HepG2 (cell line): ENCODE data around the gene CD1B. TPM values are rescaled to one million over a fixed set of nuclear protein-coding genes. Genes with fewer than 3 reads are reported as not detected.

ENCODE experiments used
- ATAC-seq: fragments of 200-7000 bp; cut with Tn5 transposase; 3 replicates; pipeline ENCODE4 v1.9.1; 2020; ENCODE audit warnings: mild to moderate bottlenecking, moderate library complexity
- BruUV-seq: library from RNA; stranded (reverse); fragments of 400-500 nt; replicated peaks from 2 replicates; lab custom pipeline; 2021; lab: Mats Ljungman, UMichigan
- CTCF ChIA-PET: fragments of 300-600 bp; formaldehyde crosslinking; extraction: SDS; loops from one replicate; lab custom pipeline; 2021; ENCODE audit warnings: low total read pairs, inconsistent platforms, low intra/inter-chr PET ratio; lab: Yijun Ruan, JAX
- POLR2A ChIA-PET: fragments of 350-600 bp; sonication (Branson Sonifier 250); formaldehyde crosslinking; loops from one replicate; lab custom pipeline; 2020; ENCODE audit warnings: antibody characterized with exemption, inconsistent platforms; lab: Yijun Ruan, JAX
- DNase-seq: peaks from one replicate; pipeline ENCODE4 v3.0.0-alpha.2; 2015; ENCODE audit warnings: low spot score
- FAIRE-seq: peaks from 3 replicates; lab custom pipeline; 2011; peaks lifted over from hg19 to GRCh38; lab: Jason Lieb, UNC
- H2AFZ ChIP-seq: one replicate; pipeline ENCODE4 v1.6.1; 2011; ENCODE audit warnings: low read length, inconsistent platforms
- H3K27ac ChIP-seq: fragments of 300-600 bp; 3 replicates; pipeline ENCODE4 v1.8.0; 2011; ENCODE audit warnings: mixed run types, mild to moderate bottlenecking, mixed read lengths, low read length, inconsistent platforms; ENCODE audit not compliant: insufficient read depth; ENCODE audit errors: extremely low read length
- H3K27me3 ChIP-seq, 2 experiments: fragments of 200-600 bp in 1 of 2; 2 replicates in 1 of 2; 3 replicates in 1 of 2; pipeline versions ENCODE4 v1.6.0 to v1.8.0; 2011; ENCODE audit warnings: low read length in 2 of 2, mild to moderate bottlenecking in 2 of 2, moderate library complexity in 2 of 2, inconsistent platforms in 1 of 2; ENCODE audit not compliant: insufficient read depth in 2 of 2, control insufficient read depth in 1 of 2
- H3K36me3 ChIP-seq, 2 experiments: fragments of 200-600 bp in 1 of 2; replicated peaks in 1 of 2; 2 replicates in 1 of 2; 3 replicates in 1 of 2; pipeline versions ENCODE4 v1.5.1 to v1.8.0; 2011; ENCODE audit warnings: low read length in 2 of 2, inconsistent platforms in 1 of 2; ENCODE audit not compliant: insufficient read depth in 2 of 2, control insufficient read depth in 1 of 2
- H3K4me1 ChIP-seq: 2 replicates; pipeline ENCODE4 v1.5.1; 2012; ENCODE audit warnings: low read length, inconsistent platforms; ENCODE audit not compliant: insufficient read depth
- H3K4me2 ChIP-seq: 2 replicates; pipeline ENCODE4 v1.6.0; 2011; ENCODE audit warnings: low read depth, low read length, inconsistent platforms
- H3K4me3 ChIP-seq, 3 experiments: fragments of 200-600 bp in 1 of 3; sonication (generic), shearing (Covaris generic) in 1 of 3; replicated peaks in 1 of 3; 2 replicates each; pipeline ENCODE4 v1.5.1; 2011 to 2016; ENCODE audit warnings: low read length in 3 of 3, inconsistent platforms in 2 of 3, low read depth in 2 of 3, mild to moderate bottlenecking in 2 of 3, control low read depth in 1 of 3, mixed read lengths in 1 of 3; ENCODE audit not compliant: insufficient read depth in 1 of 3
- H3K79me2 ChIP-seq: one replicate; pipeline ENCODE4 v1.6.1; 2011; ENCODE audit warnings: low read length, inconsistent platforms; ENCODE audit not compliant: insufficient read depth
- H3K9ac ChIP-seq: 2 replicates; pipeline ENCODE4 v1.6.0; 2011; ENCODE audit warnings: mild to moderate bottlenecking, low read depth, low read length, inconsistent platforms; ENCODE audit not compliant: insufficient read depth
- H3K9me3 ChIP-seq: 2 replicates; pipeline ENCODE4 v1.5.1; 2012; ENCODE audit warnings: mild to moderate bottlenecking, low read length
- H4K20me1 ChIP-seq: 2 replicates; pipeline ENCODE4 v1.6.0; 2011; ENCODE audit warnings: inconsistent platforms, mild to moderate bottlenecking, low read length, moderate library complexity; ENCODE audit not compliant: insufficient read depth
- ARNT ChIP-seq: fragments of 450-650 bp; IDR thresholded peaks from 2 replicates; pipeline ENCODE4 v1.6.1; 2017
- BORCS8-MEF2B ChIP-seq: sonication (generic); formaldehyde crosslinking; IDR thresholded peaks from 2 replicates; pipeline ENCODE4 v1.8.0; 2022; ENCODE audit warnings: mild to moderate bottlenecking, missing genetic modification reagents
- DZIP1 ChIP-seq: sonication (generic); formaldehyde crosslinking; IDR thresholded peaks from 2 replicates; pipeline ENCODE4 v1.5.0; 2020; ENCODE audit warnings: mild to moderate bottlenecking, missing genetic modification reagents
- HDAC2 ChIP-seq: sonication (generic); formaldehyde crosslinking; IDR thresholded peaks from 2 replicates; pipeline ENCODE4 v1.4.0; 2020; ENCODE audit warnings: missing genetic modification reagents
- HIVEP1 ChIP-seq: sonication (generic); formaldehyde crosslinking; IDR thresholded peaks from 2 replicates; pipeline ENCODE4 v1.4.0; 2020; ENCODE audit warnings: mild to moderate bottlenecking, missing genetic modification reagents
- ISL2 ChIP-seq: sonication (generic); formaldehyde crosslinking; IDR thresholded peaks from 2 replicates; pipeline ENCODE4 v1.5.0; 2020; ENCODE audit warnings: missing genetic modification reagents
- KLF9 ChIP-seq: IDR thresholded peaks from 2 replicates; pipeline ENCODE4 v1.6.1; 2016; ENCODE audit warnings: low read depth
- KMT2A ChIP-seq: sonication (generic); formaldehyde crosslinking; IDR thresholded peaks from 2 replicates; pipeline ENCODE4 v1.4.0; 2020; ENCODE audit warnings: missing genetic modification reagents
- NCOA5 ChIP-seq: sonication (generic); formaldehyde crosslinking; IDR thresholded peaks from 2 replicates; pipeline ENCODE4 v1.4.0; 2020; ENCODE audit warnings: missing genetic modification reagents
- THYN1 ChIP-seq: sonication (generic); formaldehyde crosslinking; IDR thresholded peaks from 2 replicates; pipeline ENCODE4 v1.8.1; 2023; ENCODE audit warnings: low read depth, mild to moderate bottlenecking, moderate library complexity, missing genetic modification reagents, borderline replicate concordance
- ZFP1 ChIP-seq: IDR thresholded peaks from 2 replicates; pipeline ENCODE4 v1.6.1; 2016
- ZNF17 ChIP-seq: sonication (generic); formaldehyde crosslinking; IDR thresholded peaks from 2 replicates; pipeline ENCODE4 v1.5.0; 2020; ENCODE audit warnings: mild to moderate bottlenecking, missing genetic modification reagents
- ZNF615 ChIP-seq: sonication (generic); formaldehyde crosslinking; IDR thresholded peaks from 2 replicates; pipeline ENCODE4 v1.5.0; 2020; ENCODE audit warnings: mild to moderate bottlenecking, missing genetic modification reagents, borderline replicate concordance
- ZNF629 ChIP-seq: sonication (generic); formaldehyde crosslinking; conservative IDR thresholded peaks from 2 replicates; pipeline ENCODE4 v1.5.0; 2020; ENCODE audit warnings: missing genetic modification reagents
- ZNF841 ChIP-seq: sonication (generic); formaldehyde crosslinking; IDR thresholded peaks from 2 replicates; pipeline ENCODE4 v1.8.1; 2023; ENCODE audit warnings: missing genetic modification reagents, borderline replicate concordance
- WGBS: methylation state at CpG from one replicate; pipeline ENCODE4 v1.1.6; 2017; ENCODE audit warnings: low lambda C conversion rate; 5-methylcytosine and 5-hydroxymethylcytosine counted together
- in situ Hi-C: cut with HindIII; loops from 2 replicates; pipeline ENCODE4 v1.10.0; 2017; ENCODE audit warnings: low pct_unique_long_range_greater_than_20kb; ENCODE audit not compliant: extremely low pct_ligation_motif_present
- intact Hi-C: fragments of 100-400 bp; cut with micrococcal nuclease; formaldehyde crosslinking; loops from one replicate; pipeline ENCODE4 v1.10.0; 2022; ENCODE audit not compliant: unreplicated experiment
- polyA plus RNA-seq, 8 experiments: library from polyadenylated mRNA; depleted of rRNA in 3 of 8; stranded (reverse) in 7 of 8; unstranded in 1 of 8; fragments of >200 nt; fragmentation: Illumina TruSeq in 4 of 8; extraction: Trizol in 4 of 8; gene quantifications; 2 replicates each; pipeline versions ENCODE4 v1.2.1 to v1.2.3, GENCODE V29; 2011 to 2016; ENCODE audit warnings: low read depth in 4 of 8, missing spikeins in 1 of 8, mixed read lengths in 1 of 8; ENCODE audit not compliant: insufficient read depth in 1 of 8
- total RNA-seq, 5 experiments: library from RNA; depleted of rRNA; stranded (reverse); fragments of >200 nt; fragmentation: Illumina TruSeq; extraction: Trizol; gene quantifications; 2 replicates each; pipeline ENCODE4 v1.2.3, GENCODE V29; 2016; ENCODE audit warnings: low read depth in 1 of 5
- TF ChIP-seq, protein P1 (sequence below): conservative IDR thresholded peaks from 2 replicates; pipeline ENCODE4 v1.6.1; 2018; ENCODE audit warnings: missing genetic modification reagents
- TF ChIP-seq, protein P2 (sequence below): sonication (generic); formaldehyde crosslinking; IDR thresholded peaks from 2 replicates; pipeline ENCODE4 v1.5.0; 2020; ENCODE audit warnings: mild to moderate bottlenecking, low read depth, missing genetic modification reagents, borderline replicate concordance

CD1B gene
- total and polyA plus RNA-seq, 2 of the 13 experiments (the other 11 are each of a cell fraction or from before 2014, with no cell fraction given), result not detected

DNA sequence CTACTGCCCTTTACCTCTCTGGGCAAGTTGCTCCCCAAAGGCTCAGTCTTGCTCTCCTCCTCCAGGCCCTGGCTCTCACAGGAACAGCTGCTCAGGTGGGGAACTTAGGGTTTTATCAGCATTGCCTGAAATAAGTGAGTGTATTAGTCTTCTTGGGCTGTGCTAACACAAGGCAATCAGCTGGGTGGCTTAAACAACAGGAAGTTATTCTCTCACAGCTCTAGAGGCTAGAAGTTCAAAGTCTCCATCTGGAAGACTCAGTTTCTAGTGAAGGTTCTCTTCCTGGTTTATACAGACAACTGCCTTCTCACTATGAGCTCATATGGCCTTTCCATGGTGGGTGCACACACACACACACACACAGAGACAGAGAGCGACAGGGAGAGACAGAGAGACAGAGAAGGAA, 44.4 kb downstream of the CD1B start:
- no peak overlapping the region for H3K27ac ChIP-seq
- POLR2A ChIA-PET, result no interaction called here
- in situ Hi-C loops, result no loop called here
- no peaks in the 10 kb centered on the region for H3K79me2 ChIP-seq
- no peak for FAIRE-seq
- TF ChIP-seq ZNF629 (CRISPR knock-in tag) (no peak), BORCS8-MEF2B (CRISPR knock-in tag) (no peak), KMT2A (no peak), ZNF615 (CRISPR knock-in tag) (no peak), ZNF17 (CRISPR knock-in tag) (no peak), ZNF841 (CRISPR knock-in tag) (no peak), THYN1 (CRISPR knock-in tag) (no peak), ISL2 (CRISPR knock-in tag) (no peak), KLF9 (CRISPR knock-in tag) (no peak), ARNT (no peak), NCOA5 (no peak), HIVEP1 (no peak), HDAC2 (CRISPR knock-in tag) (no peak), DZIP1 (CRISPR knock-in tag) (no peak), ZFP1 (CRISPR knock-in tag) (no peak)
- TF ChIP-seq, protein P1, sequence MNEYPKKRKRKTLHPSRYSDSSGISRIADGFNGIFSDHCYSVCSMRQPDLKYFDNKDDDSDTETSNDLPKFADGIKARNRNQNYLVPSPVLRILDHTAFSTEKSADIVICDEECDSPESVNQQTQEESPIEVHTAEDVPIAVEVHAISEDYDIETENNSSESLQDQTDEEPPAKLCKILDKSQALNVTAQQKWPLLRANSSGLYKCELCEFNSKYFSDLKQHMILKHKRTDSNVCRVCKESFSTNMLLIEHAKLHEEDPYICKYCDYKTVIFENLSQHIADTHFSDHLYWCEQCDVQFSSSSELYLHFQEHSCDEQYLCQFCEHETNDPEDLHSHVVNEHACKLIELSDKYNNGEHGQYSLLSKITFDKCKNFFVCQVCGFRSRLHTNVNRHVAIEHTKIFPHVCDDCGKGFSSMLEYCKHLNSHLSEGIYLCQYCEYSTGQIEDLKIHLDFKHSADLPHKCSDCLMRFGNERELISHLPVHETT (CRISPR knock-in tag), result no peak
- TF ChIP-seq, protein P2, sequence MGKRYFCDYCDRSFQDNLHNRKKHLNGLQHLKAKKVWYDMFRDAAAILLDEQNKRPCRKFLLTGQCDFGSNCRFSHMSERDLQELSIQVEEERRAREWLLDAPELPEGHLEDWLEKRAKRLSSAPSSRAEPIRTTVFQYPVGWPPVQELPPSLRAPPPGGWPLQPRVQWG (CRISPR knock-in tag), result no peak
- TF ChIP-seq, all 625 proteins: peak for 0
- CTCF ChIA-PET, result no interaction called here
- Histone ChIP-seq H3K4me3 (no peak overlapping the region), H3K4me2 (no peak overlapping the region), H3K27me3 (no peaks in the 10 kb centered on the region), H3K9me3 (peaks cover 50% of the 10 kb centered on the region), H3K4me1 (no peaks in the 10 kb centered on the region), H3K9ac (no peak overlapping the region), H4K20me1 (no peaks in the 10 kb centered on the region), H2AFZ (no peak overlapping the region), H3K36me3 (no peaks in the 10 kb centered on the region)
- WGBS, result 7% methylated on average over 1 of the region's 1 CpG
- DNase-seq, result no peak
- intact Hi-C loops, result no loop called here
- BruUV-seq, result no TSS peak
- no peak for ATAC-seq
